Measurements from ENCODE around the gene MRPL11. TPM values are rescaled to one million over a fixed set of nuclear protein-coding genes. Genes with fewer than 3 reads are reported as not detected.

The MRPL11 gene
- total and polyA plus RNA-seq, 2 donors, result 45.3 to 84.3 TPM

DNA sequence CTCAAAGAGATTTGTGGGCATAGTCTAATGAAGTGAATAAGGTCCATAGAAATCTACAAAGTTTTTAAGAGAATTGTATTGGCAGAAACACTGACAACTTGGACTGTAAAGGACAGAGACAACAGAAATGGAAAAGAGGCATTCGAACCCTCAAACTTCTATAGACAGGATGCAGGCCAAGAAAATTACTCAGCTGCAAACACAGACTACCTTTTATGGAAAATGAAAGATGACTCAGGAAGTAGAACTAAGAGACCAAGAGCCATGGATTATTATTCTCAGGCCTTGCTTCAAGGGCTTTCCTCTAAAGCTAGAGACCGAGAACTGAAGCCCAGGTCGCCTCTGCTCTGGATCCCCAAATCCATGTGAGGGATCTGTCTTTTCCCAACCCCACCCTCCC, 24.3 kb upstream of the MRPL11 start:
- Histone ChIP-seq H3K4me3 (ENCODE audit: low read length in 2 of 2) (no peak overlapping the region), H3K9me3 (ENCODE audit: control insufficient read depth in 2 of 2, insufficient read depth in 1 of 2, low read length in 1 of 2) (peaks cover 0 to 7% of the 10 kb centered on the region in 2 donors), H3K36me3 (ENCODE audit: control insufficient read depth in 2 of 2, insufficient read depth in 2 of 2, low read length in 1 of 2) (no peaks in the 10 kb centered on the region), H3K27ac (ENCODE audit: low read depth in 1 of 2, low read length in 1 of 2) (no peak overlapping the region), H3K27me3 (ENCODE audit: control insufficient read depth in 2 of 2, insufficient read depth in 1 of 2, low read length in 1 of 2) (peaks cover 0 to 7% of the 10 kb centered on the region in 2 donors), H3K4me1 (ENCODE audit: control insufficient read depth in 2 of 2, insufficient read depth in 2 of 2, low read length in 2 of 2) (peaks cover 6 to 27% of the 10 kb centered on the region in 2 donors)
- WGBS, result 94% methylated on average over 3 of the region's 3 CpGs
- no peak for DNase-seq (ENCODE audit: low read depth in 6 of 9, low spot score in 9 of 9)

DNA sequence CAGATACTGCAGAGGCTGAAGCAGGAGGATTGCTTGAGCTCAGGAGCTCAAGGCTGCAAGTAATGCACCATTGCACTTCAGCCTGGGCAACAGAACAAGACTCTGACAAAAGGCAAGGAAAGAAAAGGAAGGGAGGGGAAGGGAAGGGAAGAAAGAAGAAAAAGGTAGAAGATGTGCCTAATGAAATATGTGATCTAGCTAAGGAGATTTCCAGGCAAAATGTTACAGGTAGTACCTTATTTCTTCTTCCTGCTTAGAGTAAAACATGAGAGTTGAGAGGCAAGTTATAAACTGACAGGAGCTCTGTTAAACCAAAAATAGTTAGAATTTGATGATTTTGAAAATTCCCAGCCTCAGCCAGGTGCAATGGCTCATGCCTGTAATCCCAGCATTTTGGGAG, 23.4 kb upstream of the MRPL11 start:
- Histone ChIP-seq H3K9me3 (ENCODE audit: control insufficient read depth in 2 of 2, insufficient read depth in 1 of 2, low read length in 1 of 2) (peaks cover 0 to 7% of the 10 kb centered on the region in 2 donors), H3K27me3 (ENCODE audit: control insufficient read depth in 2 of 2, insufficient read depth in 1 of 2, low read length in 1 of 2) (no peaks in the 10 kb centered on the region), H3K36me3 (ENCODE audit: control insufficient read depth in 2 of 2, insufficient read depth in 2 of 2, low read length in 1 of 2) (no peaks in the 10 kb centered on the region), H3K4me1 (ENCODE audit: control insufficient read depth in 2 of 2, insufficient read depth in 2 of 2, low read length in 2 of 2) (peaks cover 0 to 19% of the 10 kb centered on the region in 2 donors), H3K27ac (ENCODE audit: low read depth in 1 of 2, low read length in 1 of 2) (no peak overlapping the region), H3K4me3 (ENCODE audit: low read length in 2 of 2) (no peak overlapping the region)
- no peak for DNase-seq (ENCODE audit: low read depth in 6 of 9, low spot score in 9 of 9)

DNA sequence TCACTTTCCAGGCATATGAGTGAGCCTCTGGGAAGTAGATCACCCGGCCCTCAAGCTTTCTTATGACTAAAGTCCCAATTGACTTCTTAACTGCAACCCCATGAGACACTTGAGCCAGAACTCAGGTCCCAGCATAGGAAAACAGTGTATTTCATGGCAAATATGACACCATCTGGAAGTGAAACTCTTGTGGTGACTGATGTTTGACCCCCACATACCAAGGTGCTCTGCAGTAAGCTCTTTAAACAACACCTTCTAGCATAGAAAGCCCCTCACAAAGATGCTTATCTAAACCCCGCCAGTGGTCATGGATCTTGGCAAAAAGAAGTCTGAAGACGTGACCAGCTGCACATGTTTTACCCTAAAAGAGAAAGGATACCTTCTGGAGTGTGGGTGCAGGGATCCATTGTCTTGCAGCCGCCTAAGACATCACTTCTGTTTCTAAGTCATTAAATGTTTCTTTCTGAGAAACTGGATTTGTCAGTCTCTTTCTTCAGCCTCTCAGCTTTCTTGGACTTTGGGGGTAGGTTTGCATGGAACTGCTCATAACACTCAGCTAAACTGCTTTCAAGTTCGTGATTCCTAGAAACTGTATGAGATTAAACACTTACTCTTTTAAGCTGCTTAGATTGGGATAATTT, 20.6 kb upstream of the MRPL11 start:
- H3K4me3 ChIP-seq (ENCODE audit: low read length in 2 of 2), result no peak overlapping the region
- no peaks in the 10 kb centered on the region for H3K36me3 ChIP-seq (ENCODE audit: control insufficient read depth in 2 of 2, insufficient read depth in 2 of 2, low read length in 1 of 2)
- WGBS, result 69% methylated on average over 5 of the region's 5 CpGs
- H3K9me3 ChIP-seq (ENCODE audit: control insufficient read depth in 2 of 2, insufficient read depth in 1 of 2, low read length in 1 of 2), result peaks cover 0 to 7% of the 10 kb centered on the region in 2 donors
- H3K27ac ChIP-seq (ENCODE audit: low read depth in 1 of 2, low read length in 1 of 2), result no peak overlapping the region
- peaks cover 0 to under 1% of the 10 kb centered on the region in 2 donors for H3K4me1 ChIP-seq (ENCODE audit: control insufficient read depth in 2 of 2, insufficient read depth in 2 of 2, low read length in 2 of 2)
- no peaks in the 10 kb centered on the region for H3K27me3 ChIP-seq (ENCODE audit: control insufficient read depth in 2 of 2, insufficient read depth in 1 of 2, low read length in 1 of 2)
- no peak for DNase-seq (ENCODE audit: low read depth in 6 of 9, low spot score in 9 of 9)

DNA sequence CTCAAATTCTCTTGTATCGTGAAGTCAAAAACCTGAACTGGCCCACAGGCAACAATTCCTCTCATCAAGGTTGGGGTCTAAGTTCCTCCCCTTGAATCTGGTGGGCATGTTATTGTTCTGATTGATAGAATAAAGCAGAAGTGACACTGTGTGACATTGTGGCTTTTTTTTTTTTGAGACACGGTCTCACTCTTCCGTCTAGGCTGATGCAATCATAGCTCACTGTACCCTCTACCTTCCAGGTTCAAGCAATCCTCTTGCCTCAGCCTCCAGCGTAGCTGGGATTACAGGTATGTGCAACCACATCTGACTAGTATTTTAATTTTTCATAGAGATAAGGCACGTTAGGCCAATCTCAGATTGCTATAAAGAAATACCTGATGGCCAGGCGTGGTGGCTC, 19.2 kb upstream of the MRPL11 start:
- DNase-seq (ENCODE audit: low read depth in 6 of 9, low spot score in 9 of 9), result no peak
- 77% methylated on average over 6 of the region's 6 CpGs for WGBS
- no peak overlapping the region for H3K27ac ChIP-seq (ENCODE audit: low read depth in 1 of 2, low read length in 1 of 2)
- H3K4me3 ChIP-seq (ENCODE audit: low read length in 2 of 2), result no peak overlapping the region
- no peaks in the 10 kb centered on the region for H3K36me3 ChIP-seq (ENCODE audit: control insufficient read depth in 2 of 2, insufficient read depth in 2 of 2, low read length in 1 of 2)
- peaks cover 0 to under 1% of the 10 kb centered on the region in 2 donors for H3K9me3 ChIP-seq (ENCODE audit: control insufficient read depth in 2 of 2, insufficient read depth in 1 of 2, low read length in 1 of 2)
- peaks cover 0 to 5% of the 10 kb centered on the region in 2 donors for H3K4me1 ChIP-seq (ENCODE audit: control insufficient read depth in 2 of 2, insufficient read depth in 2 of 2, low read length in 2 of 2)
- peaks cover 0 to 2% of the 10 kb centered on the region in 2 donors for H3K27me3 ChIP-seq (ENCODE audit: control insufficient read depth in 2 of 2, insufficient read depth in 1 of 2, low read length in 1 of 2)

DNA sequence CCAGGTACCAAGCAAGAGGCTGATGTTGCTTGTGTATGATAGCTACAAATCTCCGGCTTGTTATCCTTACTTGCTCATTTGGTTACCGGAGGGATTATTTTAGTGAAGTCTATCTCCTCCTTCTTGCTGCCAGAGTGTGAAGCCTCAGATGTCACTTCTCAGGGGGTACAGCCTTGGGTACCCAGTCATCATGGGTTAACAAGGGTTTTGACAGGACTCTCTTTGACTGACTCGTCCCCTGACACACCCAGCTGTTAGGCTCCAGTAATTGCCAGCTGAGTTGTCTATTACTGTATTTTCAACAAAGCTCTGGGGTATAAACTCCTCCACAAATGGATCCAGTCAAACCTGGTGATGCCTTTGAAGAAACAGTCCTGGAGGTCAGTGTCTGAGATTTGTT, 16.2 kb upstream of the MRPL11 start:
- DNase-seq (ENCODE audit: low read depth in 6 of 9, low spot score in 9 of 9), result no peak
- Histone ChIP-seq H3K27me3 (ENCODE audit: control insufficient read depth in 2 of 2, insufficient read depth in 1 of 2, low read length in 1 of 2) (peaks cover 0 to 2% of the 10 kb centered on the region in 2 donors), H3K27ac (ENCODE audit: low read depth in 1 of 2, low read length in 1 of 2) (no peak overlapping the region), H3K9me3 (ENCODE audit: control insufficient read depth in 2 of 2, insufficient read depth in 1 of 2, low read length in 1 of 2) (no peaks in the 10 kb centered on the region), H3K4me3 (ENCODE audit: low read length in 2 of 2) (no peak overlapping the region), H3K36me3 (ENCODE audit: control insufficient read depth in 2 of 2, insufficient read depth in 2 of 2, low read length in 1 of 2) (no peaks in the 10 kb centered on the region), H3K4me1 (ENCODE audit: control insufficient read depth in 2 of 2, insufficient read depth in 2 of 2, low read length in 2 of 2) (peaks cover 0 to 5% of the 10 kb centered on the region in 2 donors)
- 59% methylated on average over 3 of the region's 3 CpGs for WGBS

DNA sequence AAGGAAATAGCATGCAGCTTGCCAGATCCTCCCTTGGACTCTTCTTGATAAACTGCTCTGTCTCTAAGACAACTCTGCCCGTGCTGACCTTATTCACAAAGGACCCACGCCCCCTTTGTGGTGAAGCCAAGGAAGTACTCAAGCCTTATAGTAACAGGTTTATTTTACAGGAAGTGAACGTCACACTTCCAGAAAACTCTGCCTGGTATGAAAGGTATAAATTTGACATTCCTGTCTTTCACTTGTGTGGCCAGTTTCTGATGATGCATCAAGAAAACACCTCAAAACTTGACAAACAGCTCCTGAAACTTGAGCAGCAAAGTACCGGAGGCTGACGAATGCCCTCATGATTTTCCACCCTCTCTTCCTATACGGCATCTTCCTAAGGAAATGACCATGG, 15.6 kb upstream of the MRPL11 start:
- 37% methylated on average over 6 of the region's 6 CpGs for WGBS
- H3K9me3 ChIP-seq (ENCODE audit: control insufficient read depth in 2 of 2, insufficient read depth in 1 of 2, low read length in 1 of 2), result no peaks in the 10 kb centered on the region
- H3K27ac ChIP-seq (ENCODE audit: low read depth in 1 of 2, low read length in 1 of 2), result no peak overlapping the region
- H3K36me3 ChIP-seq (ENCODE audit: control insufficient read depth in 2 of 2, insufficient read depth in 2 of 2, low read length in 1 of 2), result no peaks in the 10 kb centered on the region
- peaks cover 0 to 5% of the 10 kb centered on the region in 2 donors for H3K4me1 ChIP-seq (ENCODE audit: control insufficient read depth in 2 of 2, insufficient read depth in 2 of 2, low read length in 2 of 2)
- DNase-seq (ENCODE audit: low read depth in 6 of 9, low spot score in 9 of 9), result no peak
- peaks cover 0 to 2% of the 10 kb centered on the region in 2 donors for H3K27me3 ChIP-seq (ENCODE audit: control insufficient read depth in 2 of 2, insufficient read depth in 1 of 2, low read length in 1 of 2)
- H3K4me3 ChIP-seq (ENCODE audit: low read length in 2 of 2), result no peak overlapping the region

DNA sequence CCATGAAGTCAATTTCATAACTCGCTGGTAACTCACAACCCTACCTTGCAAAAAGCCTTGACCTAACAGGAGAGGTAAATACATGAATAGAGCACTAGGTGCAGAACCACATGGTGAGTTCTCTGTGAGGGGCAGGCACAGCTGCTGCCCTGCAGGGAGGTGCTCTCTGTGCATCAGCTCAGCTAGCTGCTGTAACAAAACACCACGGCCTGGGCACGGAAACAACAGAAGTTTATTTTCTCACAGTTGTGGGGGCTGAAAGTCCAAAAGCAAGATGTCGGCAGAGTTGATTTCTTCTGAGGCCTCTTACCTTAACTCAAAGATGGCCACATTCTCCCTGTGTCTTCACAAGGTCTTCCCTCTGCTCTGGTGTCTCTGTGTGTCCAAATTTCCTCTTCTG, 13.0 kb upstream of the MRPL11 start:
- Histone ChIP-seq H3K36me3 (ENCODE audit: control insufficient read depth in 2 of 2, insufficient read depth in 2 of 2, low read length in 1 of 2) (no peaks in the 10 kb centered on the region), H3K4me3 (ENCODE audit: low read length in 2 of 2) (no peak overlapping the region), H3K4me1 (ENCODE audit: control insufficient read depth in 2 of 2, insufficient read depth in 2 of 2, low read length in 2 of 2) (peaks cover 0 to 5% of the 10 kb centered on the region in 2 donors), H3K9me3 (ENCODE audit: control insufficient read depth in 2 of 2, insufficient read depth in 1 of 2, low read length in 1 of 2) (no peaks in the 10 kb centered on the region), H3K27me3 (ENCODE audit: control insufficient read depth in 2 of 2, insufficient read depth in 1 of 2, low read length in 1 of 2) (peaks cover 0 to 2% of the 10 kb centered on the region in 2 donors), H3K27ac (ENCODE audit: low read depth in 1 of 2, low read length in 1 of 2) (no peak overlapping the region)
- 97% methylated on average over 4 of the region's 4 CpGs for WGBS
- no peak for DNase-seq (ENCODE audit: low read depth in 6 of 9, low spot score in 9 of 9)

DNA sequence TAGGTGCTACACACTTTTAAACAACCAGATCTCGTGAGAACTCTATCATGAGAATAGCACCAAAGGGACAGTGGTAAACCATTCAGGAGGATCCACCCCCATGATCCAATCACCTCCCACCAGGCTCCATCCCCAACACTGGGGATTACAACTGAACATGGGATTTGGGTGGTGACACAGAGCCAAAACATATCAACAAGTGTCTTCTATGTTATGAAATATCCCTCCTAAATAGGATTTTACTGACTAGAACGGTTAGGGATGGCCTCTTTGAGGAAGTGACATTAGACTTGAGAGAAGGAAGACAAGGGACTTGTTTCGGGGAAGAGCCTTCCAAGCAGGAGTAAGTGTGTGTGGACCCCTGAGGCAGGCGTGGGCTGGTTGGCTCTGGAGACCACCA, 11.9 kb upstream of the MRPL11 start:
- H3K4me3 ChIP-seq (ENCODE audit: low read length in 2 of 2), result no peak overlapping the region
- no peak overlapping the region for H3K27ac ChIP-seq (ENCODE audit: low read depth in 1 of 2, low read length in 1 of 2)
- no peak for DNase-seq (ENCODE audit: low read depth in 6 of 9, low spot score in 9 of 9)
- WGBS, result 72% methylated on average over 4 of the region's 4 CpGs
- H3K36me3 ChIP-seq (ENCODE audit: control insufficient read depth in 2 of 2, insufficient read depth in 2 of 2, low read length in 1 of 2), result no peaks in the 10 kb centered on the region
- H3K27me3 ChIP-seq (ENCODE audit: control insufficient read depth in 2 of 2, insufficient read depth in 1 of 2, low read length in 1 of 2), result peaks cover 0 to 2% of the 10 kb centered on the region in 2 donors
- peaks cover 0 to 5% of the 10 kb centered on the region in 2 donors for H3K4me1 ChIP-seq (ENCODE audit: control insufficient read depth in 2 of 2, insufficient read depth in 2 of 2, low read length in 2 of 2)
- H3K9me3 ChIP-seq (ENCODE audit: control insufficient read depth in 2 of 2, insufficient read depth in 1 of 2, low read length in 1 of 2), result no peaks in the 10 kb centered on the region

DNA sequence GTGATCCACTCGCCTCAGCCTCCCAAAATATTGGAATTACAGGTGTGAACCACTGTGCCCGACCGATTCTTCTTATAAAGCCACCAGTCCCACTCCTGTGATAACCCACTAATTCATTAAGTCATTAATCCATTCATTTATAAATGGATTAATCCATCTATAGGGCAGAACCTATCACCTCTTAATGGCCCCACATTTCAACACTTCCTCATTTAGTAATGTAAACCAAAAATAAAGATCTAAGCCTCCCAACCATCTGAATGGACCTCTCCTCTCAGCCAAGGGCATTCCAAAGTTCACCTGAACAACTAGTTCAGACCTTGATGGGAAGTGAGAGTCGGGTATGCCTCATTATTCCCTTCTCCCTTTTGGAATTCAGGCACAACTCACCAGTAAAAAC, 9.9 kb upstream of the MRPL11 start:
- Histone ChIP-seq H3K27me3 (ENCODE audit: control insufficient read depth in 2 of 2, insufficient read depth in 1 of 2, low read length in 1 of 2) (no peaks in the 10 kb centered on the region), H3K36me3 (ENCODE audit: control insufficient read depth in 2 of 2, insufficient read depth in 2 of 2, low read length in 1 of 2) (no peaks in the 10 kb centered on the region), H3K27ac (ENCODE audit: low read depth in 1 of 2, low read length in 1 of 2) (no peak overlapping the region), H3K4me3 (ENCODE audit: low read length in 2 of 2) (no peak overlapping the region), H3K9me3 (ENCODE audit: control insufficient read depth in 2 of 2, insufficient read depth in 1 of 2, low read length in 1 of 2) (peaks cover 0 to 4% of the 10 kb centered on the region in 2 donors), H3K4me1 (ENCODE audit: control insufficient read depth in 2 of 2, insufficient read depth in 2 of 2, low read length in 2 of 2) (no peaks in the 10 kb centered on the region)
- 90% methylated on average over 4 of the region's 4 CpGs for WGBS
- no peak for DNase-seq (ENCODE audit: low read depth in 6 of 9, low spot score in 9 of 9)
